GM19351 (cell line): ENCODE measurements around the gene CCDC126.
"Not testable (repeated sequence)": the region's sequence is repeated elsewhere in the genome, so short reads cannot be mapped to it uniquely, and the experiment has no call there.

Source experiments
- ATAC-seq: cut with Tn5 transposase; IDR thresholded peaks from one replicate; pipeline ENCODE4 v1.9.1; 2021; ENCODE audit warnings: mild to moderate bottlenecking, moderate library complexity; ENCODE audit not compliant: unreplicated experiment

The CCDC126 gene, protein sequence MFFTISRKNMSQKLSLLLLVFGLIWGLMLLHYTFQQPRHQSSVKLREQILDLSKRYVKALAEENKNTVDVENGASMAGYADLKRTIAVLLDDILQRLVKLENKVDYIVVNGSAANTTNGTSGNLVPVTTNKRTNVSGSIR

DNA sequence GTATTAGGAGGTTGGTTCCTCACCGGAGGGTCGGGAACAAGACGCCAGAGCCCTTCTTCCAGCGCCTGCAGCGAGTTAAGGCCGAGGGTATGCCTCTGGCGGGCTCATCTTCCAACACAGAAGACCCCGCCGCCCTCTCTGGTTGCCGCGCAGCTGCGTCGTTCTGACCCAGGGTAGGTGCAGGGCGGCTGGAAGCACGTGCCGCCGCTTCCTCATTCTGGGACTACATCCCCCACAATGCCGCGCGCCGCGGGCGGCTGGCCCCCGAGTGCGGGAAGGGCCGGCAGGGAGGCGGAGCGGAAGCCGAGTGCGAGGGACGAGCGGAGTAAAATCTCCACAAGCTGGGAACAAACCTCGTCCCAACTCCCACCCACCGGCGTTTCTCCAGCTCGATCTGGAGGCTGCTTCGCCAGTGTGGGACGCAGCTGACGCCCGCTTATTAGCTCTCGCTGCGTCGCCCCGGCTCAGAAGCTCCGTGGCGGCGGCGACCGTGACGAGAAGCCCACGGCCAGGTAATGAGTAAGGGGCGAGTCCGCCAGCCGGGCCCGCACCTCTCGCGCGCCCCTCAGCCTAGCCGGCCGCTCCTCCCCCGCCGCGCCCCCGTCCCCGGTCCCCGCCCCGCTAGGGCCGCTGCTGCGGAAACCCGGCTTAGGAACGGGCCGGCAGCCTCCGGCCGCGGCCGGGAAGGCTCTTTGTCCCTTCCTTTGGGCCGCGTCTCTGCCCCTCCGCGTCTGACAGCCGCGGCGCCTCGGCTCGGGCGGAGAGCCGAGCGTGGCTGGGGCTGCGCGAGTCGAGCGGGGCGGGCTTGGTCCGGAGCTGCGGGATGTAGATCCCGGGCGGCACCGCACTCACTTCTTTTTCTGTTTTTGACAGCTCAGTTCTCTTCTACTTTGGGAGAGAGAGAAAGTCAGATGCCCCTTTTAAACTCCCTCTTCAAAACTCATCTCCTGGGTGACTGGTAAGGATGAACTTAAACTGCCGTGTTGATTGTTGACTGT lies at the start of gene CCDC126:
CCDC126 (plus strand) TSS at position 289 of the 998 bp plus-strand sequence. CDS start 13,934 bp downstream, outside the sequence.
- peak; percentile 74 for ATAC-seq

DNA sequence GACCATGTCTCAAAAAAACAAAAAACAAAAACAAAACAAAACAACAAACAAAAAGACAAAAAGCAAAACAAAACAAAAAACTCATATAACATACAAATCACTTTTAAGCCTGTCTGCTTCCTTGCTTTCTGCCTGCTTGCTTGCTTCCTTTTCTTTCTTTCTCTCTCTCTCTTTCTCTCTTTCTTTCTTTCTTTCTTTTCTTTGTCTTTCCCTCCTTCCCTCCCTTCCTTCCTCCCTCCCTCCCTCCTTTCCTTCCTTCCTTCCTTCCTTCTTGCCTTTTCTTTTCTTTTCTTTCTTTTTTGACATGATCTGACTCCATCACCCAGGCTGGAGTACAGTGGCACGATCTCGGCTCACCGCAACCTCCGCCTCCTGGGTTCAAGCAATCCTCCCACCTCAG lies 49.5 kb upstream of the CCDC126 start:
- ATAC-seq: no peak

DNA sequence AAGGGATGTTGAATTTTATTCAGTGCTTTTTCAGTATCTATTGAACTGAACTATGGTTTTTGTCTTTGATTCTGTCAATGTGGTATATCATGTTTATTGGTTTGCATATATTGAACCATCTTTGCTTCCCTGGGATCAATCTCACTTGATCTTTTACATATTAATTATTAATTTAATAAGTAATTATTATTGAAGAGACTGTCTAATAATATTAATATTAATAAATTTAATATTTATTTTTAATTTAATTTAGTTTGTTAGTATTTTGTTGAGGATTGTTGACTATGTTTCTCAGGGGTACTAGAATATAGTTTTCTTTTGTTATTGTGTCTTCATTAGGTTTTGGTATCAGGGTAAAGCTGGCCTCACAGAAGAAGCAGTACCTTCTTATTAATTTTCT lies 38.9 kb upstream of the CCDC126 start:
- no peak for ATAC-seq

DNA sequence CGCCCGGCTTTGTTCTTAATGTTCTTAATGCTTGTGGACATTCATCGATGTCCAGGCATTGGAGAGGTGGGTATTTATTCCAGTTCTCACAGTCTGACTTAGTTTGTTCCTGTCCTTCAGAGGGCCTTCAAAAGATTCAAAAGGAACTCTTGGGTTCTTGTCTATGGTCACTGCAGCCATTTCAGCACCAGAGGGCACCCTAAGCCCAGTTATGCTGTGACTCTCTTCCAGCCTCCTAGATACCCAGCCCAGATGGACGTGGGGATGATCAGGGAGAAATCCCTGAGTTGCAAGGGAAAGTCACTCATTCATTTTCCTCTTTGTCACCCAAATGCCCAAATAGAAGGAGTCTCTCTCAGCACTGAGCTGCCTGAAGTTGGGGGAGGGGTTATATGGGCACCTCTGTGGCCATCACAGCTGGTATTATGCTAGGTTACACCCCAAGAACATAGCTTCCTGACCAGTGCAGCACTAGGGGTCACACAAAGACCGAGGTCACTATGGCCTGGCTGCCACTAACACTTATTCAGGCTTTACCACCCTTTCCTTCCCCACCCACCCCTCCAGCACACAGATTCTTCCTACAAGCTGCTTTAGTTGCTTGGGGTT lies 26.5 kb upstream of the CCDC126 start:
- peak; percentile 88 for ATAC-seq

DNA sequence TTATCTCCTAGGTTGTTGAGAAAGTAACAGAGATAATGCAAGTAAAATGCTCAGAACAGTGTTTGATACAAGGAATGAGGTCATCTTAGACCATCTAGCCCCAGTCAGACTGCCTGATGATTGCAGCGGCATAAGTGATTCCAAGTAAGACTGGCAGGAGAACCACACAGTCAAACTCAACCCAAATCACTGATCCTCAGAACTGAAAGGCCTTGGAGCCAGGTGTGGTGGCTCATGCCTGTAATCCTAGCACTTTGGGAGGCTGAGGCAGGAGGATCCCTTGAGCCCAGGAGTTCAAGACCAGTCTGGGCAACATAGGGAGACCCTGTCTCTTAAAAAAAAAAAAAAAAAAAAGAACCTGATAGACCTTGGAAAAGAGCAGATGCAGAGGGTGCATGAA lies 15.2 kb upstream of the CCDC126 start:
- ATAC-seq: not testable (repeated sequence)

DNA sequence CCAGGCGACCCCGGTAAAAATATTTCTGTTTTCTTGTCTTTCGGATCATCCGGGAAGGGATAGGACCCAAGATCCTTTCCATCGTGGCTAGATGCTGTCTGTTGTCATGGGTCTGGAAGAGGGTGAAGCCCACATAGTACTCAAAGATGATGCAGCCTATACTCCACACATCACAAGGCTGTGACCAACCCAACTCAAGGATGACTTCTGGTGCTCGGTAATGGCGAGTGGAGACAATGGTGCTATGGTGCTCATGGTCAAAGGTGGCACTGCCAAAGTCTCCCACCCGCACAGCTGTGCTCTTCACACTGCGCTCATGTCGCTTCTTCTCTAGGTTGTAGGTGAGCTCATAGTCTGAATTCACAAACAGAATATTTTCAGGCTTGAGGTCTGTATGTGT lies 11.9 kb upstream of the CCDC126 start:
- not testable (repeated sequence) for ATAC-seq

DNA sequence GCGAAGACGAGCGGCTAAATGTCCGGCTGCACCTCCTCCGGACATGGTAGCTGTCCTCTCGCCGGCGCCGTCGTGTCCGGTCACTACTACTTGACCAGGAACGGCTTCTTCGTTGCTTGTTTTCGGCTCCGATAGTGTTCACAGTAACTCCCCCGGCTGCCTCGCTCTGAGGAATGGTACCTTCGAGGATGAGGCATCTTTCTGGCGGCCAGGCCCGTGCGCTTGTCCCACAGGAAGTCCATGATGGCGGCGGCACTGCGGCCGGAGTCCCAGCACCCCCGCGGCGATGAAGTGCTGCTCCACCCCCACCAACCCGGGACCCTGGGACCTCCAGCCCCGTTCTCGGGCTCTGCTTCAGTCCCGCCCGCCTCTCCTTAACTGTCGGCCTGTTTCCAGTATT lies 11.0 kb upstream of the CCDC126 start:
- no peak for ATAC-seq

DNA sequence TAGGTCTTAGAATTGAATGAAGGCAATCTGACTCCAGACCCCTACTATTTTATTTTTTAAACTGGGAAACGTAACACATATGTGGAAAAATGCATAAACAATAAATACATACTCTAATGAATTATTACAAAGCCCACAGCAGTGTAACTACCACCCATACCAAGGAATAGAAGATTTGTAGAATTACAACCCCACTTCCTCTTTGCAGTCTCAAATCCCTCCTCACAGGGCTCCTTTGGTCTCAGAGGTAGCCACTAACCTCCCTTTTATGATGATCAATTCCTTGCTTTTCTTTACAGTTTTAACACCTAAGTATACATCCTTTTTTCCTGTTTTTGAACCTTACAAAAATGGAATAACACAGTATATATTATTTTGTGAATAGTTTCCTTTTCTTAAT lies 6.7 kb upstream of the CCDC126 start:
- no peak for ATAC-seq

DNA sequence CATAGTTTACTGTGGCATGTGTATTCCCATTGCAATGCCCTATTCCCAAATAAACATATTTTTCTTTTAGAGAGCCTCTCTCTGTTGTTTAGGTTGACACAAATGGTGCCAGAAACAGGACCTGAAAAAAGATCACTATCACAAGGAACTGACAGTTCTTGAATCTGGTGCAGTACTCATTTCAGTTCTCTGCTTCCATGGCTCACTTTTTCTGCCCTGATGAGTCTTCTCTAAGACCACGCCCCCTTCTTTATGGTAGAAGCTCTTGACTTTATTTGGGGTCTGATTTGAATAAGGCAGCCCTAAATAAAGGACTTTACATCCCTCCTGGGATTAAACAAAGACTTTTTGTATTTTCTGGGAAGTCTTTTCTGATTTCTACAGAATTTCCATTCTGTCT lies 3.5 kb upstream of the CCDC126 start:
- ATAC-seq: peak; percentile 25

DNA sequence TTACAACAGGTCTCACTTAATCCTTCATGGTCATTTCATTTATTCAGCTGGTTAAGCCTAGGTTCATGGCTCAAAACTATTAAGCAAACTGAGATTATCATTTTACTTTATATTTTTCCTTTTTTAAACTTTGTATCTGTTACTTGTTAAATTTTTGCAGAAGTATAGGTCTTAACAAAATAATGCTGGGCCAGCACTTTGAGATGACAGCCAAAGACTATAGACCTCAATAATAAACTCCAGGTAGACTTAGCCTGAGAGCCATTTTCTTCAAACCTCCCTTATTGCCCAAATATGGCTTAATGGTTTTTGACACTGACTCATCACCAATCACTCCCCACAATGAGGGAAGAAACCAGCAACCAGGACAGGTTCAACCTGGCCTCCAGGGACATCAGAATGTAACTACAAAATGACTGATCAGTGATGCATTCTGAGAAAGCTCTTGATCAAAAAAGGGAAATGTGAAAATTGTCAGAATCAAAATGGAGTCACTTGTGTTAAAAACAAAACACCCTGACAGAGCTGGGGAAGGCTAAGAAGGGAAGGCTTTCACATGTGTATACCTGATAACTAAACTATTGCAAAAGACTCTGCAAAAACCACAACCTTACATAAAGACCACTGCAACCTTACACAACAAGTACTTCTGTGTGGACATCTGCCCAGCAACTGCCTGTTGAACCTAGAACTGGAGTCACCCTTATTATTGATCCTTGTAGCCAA lies 2.1 kb upstream of the CCDC126 start:
- peak; percentile 59 for ATAC-seq

DNA sequence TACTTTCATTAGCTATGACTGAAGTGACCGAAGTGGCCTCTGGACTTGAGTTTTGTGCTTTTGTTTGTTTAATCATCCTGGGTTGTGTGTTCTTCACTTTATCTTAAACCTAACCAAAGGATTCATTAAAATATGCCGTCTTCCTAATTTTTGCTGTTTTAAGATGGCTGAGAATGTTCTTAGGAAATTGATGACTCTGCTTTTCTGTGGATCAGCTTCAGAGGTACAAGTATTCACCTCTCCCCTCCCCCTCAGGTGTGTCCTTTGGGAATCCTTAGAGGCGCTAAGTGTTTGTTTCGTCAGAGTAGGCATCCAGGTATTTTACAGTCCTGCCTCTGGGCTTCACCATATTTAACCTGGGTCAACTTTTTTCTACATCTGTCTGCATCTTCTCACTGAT lies 1.1 kb downstream of the CCDC126 start:
- no peak for ATAC-seq

DNA sequence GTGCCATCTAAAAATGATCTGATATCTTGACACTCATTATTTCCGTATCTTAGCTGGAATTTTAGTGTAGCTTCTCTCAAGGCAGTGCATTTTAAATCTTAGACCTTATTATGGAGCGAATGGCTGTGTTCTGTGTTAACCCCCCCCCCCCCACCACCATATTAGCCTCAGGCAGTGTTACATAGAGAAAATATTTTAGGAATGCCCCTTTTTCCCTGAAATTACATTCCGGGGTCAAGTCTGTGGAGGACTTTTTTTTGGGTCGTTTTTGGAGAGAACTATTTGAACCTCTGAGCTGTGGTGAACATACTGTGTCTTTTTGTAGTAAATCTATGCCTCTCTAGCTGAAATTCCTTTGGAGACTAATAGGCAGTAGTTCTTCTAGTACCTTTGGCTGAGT lies 3.1 kb downstream of the CCDC126 start:
- ATAC-seq: no peak

DNA sequence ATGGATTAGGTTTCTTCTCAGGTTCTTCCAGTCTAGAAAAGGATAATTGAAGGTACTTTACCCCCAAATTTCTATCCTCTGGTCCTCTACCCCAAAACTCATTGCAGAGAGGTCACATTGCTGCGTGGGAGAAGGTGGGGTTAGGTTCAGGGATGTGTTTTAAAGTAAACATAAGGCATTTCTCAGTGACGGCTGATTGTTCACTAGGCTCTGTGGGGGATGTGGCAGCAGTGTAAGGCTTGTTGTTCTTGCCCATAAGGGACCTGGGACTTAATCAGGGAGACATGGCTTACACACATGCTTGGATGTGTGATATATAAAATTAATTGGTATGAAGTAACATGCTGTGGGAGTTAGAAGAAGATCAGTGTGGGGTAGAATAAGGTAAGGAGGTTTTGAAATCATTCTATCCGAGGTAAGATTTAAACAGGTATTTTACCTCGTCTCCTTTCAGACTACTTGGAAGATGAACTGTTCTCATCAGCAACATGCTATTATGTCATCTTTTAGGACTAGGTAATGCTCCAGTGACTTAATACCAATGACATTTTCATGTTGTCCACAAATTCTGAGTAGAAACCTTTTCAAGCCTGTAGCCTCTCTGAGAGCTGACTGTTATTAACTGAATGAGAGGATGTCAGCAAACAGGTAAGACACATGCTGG lies 6.6 kb downstream of the CCDC126 start:
- no peak for ATAC-seq

DNA sequence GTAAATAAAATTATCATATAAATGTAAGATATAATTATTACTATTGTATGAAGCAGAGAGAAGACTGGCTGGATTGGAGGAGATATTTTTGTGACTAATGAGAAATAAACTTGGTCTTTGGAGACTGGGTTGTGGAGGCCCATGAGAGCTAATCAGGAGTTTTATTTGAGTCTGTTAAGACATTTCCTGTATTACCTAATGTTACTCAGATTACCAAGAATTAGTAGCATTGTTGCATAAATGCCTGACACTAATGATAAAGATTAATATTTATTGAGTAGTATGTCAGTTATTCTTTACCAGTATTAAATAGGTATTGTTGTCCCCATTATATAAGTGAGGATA lies 7.1 kb downstream of the CCDC126 start:
- no peak for ATAC-seq

DNA sequence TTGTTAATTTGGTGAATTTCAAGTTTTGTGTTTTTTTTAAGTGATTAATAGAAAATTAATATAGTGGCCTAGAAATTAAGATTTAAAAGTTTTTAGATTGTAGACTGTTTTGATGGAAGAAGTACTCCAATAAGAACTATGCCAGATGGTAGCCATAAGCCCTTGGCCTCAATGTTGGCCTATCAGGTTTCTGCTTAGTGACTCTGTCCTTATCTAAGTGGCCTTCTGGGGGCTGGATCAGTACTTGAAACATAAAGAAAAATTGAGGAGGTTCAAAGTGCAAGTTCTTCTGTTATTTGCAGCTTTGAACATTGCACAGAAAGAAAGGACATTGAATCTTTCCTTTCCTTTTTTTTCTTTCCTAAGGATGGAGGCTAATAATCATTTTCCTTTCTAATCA lies 9.9 kb downstream of the CCDC126 start:
- ATAC-seq: no peak

DNA sequence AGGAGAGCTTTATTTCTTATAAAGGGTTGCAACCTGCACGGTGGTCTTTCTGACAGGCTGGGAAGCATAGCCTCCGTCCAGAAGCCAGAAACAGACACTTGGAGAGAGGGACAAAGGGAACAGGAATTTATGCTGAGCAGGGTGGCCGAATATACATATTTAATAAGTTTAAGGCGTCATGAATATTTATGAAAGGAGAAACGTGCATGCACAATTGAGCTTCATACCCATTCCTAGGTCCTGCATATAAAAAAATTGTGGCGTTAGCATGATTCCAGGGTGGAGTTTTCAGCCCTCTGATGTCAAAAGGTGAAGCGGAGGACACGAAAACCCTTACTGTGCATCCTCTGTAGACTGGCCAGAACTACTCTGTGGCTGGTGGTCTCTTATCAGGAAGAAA lies 10.7 kb downstream of the CCDC126 start:
- ATAC-seq: no peak

DNA sequence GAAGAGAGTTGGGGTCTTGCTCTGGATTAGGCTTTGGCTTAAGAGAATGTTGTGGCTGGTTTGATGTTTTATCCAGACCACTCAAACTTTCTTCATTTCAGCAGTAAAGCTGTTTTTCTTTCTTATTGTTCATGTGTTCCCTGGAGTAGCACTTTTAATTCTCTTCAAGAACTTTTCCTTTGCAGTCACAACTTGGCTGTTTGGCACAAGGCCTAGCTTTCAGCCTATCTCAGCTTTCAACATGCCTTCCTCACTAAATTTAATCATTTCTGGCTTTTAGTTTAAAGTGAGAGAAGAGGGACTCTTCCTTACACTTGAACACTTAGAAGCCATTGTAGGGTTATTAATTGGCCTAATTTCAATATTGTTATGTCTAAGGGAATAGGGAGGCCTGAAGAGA lies 18.1 kb downstream of the CCDC126 start:
- ATAC-seq: no peak

DNA sequence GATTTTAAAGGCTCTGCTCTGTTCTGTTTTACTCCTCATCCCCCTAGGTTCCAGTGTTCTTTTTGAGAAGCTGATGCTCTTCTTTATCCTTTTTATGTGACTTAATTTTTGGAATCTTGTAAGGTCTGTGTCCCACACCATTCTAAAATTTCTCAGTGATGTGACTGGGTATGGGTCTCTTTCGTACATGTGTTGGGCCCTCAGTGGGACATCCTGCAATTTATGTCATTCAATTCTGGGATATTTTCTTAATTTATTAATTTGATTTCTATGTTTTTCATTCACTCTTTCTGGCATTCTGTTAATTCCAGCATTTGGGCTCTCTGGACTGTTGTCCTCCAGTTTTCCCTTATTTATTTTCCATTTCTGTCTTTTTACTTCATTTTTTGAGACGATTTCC lies 19.4 kb downstream of the CCDC126 start:
- ATAC-seq: no peak

DNA sequence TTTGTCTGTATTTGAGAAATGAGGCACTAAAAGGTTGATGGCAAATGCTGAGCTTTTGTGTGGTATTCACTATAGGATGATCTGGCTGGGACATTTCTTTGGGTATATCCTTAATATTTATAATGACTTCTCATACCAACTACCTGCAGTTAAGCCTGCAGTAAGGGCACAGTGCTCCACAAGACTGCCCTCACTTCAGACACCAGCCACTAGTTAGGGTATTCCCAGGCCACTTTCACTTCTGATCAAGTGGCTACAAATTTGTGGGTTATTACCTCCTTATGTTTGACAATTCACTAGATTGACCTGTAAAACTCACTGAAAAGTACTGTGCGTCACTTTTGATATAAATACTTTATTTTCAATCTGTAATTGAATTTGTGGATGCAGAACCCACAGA lies 20.3 kb downstream of the CCDC126 start:
- ATAC-seq: no peak

DNA sequence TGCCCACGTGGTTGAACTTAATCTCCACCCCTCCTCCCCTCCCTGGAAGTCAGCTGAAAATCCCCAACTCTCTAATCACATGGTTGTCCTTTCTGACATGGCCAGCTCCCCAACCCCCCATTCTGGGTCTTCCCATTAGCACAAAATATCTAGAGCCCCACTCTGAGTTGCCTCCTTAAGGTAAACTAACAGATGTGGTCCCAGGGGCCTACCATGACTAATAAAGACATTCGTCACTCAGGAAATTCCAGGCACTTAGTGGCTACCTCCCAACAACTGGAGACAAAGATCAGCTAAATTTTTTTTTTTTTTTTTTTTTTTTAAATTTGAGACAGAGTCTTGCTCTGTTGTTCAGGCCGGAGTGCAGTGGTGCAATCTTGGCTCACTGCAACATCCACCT lies 21.1 kb downstream of the CCDC126 start:
- ATAC-seq: no peak

DNA sequence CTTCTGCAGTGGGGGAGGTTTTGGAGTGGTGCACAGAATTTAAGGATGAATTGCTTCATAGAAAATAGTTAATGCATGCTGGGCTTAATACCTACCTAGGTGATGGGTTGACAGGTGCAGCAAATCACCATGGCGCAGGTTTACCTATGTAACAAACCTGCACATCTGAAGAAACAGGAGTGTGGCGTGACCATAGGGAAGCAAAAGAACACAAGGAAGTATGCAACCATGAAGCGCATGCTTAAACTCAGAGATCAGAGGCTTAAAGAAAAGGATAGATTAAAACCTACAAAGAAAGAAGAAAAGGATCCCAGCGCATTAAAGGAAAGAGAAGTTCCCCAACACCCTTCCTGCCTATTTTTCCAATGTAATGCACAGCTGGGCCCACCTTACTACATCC lies 22.0 kb downstream of the CCDC126 start:
- no peak for ATAC-seq
